GM19025 (cell line): ENCODE data around the gene S100A3.
"Not testable (repeated sequence)": the region's sequence is repeated elsewhere in the genome, so short reads cannot be mapped to it uniquely, and the experiment has no call there.

ENCODE experiments used
- ATAC-seq: cut with Tn5 transposase; IDR thresholded peaks from one replicate; pipeline ENCODE4 v1.9.1; 2021; ENCODE audit warnings: mild to moderate bottlenecking, low read depth, moderate library complexity; ENCODE audit not compliant: unreplicated experiment

S100A3 gene

DNA sequence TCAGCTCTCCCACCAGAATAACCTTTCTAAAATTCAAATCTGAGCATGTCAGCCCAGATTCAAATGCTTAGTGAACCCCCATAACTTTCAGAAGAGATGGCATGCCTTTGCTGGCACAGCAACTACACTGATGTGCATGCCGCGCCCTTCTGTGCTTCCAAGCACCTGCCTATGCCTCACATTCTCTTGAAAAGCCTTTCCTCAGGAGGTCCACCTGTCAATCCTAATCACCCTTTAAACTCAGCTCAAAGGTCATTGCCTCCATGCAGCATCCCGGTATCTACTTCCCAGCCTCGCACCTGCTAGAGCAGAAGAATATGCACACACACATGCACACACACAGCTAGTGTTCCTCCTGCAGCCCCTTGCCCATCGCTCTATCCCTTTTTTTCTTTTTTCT lies 21.8 kb upstream of the S100A3 start:
- ATAC-seq = no peak

DNA sequence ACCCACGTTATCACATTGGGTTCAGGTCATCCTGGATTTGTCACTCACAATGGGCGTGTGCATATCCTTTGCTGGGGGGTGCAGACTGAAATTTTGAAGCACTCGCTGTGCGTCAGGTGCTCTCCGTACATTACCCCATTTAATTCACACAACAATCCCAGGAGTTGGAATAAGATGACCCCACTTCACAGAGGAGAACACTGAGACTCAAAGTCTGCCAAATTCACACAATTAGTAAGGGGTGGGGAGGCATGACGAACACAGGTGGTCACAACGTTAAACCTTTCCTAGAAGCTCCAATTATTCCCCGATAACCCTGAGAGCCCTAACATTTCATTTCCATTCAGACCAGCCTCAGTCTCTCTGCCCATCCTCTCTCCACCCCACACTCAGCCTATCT lies 20.4 kb upstream of the S100A3 start:
- ATAC-seq = no peak

DNA sequence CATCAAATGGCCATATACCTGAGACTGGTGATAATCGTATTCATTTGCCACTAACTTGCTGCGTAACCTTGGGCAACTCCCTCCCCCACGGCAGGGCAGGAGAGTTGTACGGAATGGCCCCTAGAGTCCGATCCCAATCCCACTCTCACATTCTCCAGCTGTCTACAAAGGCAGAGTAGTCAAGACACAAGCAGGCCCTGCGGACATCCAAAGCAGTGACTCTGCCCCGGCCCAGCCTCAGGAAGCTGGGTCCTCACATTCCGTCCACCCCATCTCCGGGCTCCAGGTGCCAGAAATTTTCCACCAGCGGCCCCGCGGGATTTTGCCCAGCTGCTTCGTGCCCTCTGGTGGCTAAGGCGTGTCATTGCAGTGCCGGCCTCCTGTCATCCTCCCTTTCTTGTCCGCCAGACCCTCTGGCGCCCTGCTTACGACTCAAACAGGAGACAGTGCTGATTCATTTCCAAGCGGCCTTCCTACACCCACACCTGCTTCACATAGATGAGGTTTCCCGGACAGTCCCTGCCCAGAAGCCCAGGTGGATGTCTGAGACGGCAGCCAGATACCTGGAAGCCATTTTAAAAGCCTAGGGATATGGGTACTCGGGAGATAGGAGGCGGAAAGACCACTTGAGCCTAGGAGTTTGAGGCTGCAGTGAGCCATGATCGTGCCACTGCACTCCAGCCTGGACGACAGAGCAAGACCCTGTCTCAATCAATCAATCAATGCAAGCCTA lies 19.5 kb upstream of the S100A3 start:
- ATAC-seq = no peak

DNA sequence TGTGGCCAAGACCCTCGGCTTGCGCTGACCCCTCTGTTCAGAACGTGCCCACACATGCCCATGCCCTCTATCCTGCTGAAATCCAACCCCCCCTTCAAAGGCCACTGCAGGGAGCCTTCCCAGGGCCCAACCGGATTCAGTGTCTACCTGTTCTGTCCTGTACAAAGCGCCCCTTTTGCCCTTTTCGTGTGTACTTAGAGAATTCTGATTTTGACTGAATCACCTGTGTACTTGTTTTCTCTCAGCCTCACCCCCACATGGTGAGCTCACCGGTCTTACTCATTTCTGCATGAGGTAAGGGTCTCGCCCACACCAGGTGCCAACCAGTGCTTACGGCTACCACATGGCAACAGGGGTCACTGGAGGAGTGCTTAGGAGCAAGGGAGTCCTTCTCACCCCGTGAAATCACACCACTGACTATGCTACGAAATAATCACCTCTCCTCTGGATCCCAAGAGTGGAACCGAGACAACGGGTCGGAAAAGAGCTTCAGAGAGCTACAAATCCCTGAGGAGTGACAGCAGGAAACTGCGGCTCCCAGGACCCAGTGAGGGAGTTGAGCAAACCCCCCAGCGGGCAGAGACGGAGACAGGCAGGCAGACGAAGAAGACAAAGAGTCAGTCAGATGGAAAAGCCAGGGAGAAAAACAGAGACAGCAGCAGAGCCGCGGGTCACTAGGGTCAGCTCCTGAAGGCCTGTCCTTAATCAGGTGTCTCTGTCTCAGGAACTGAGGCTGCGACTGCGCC lies 18.7 kb upstream of the S100A3 start:
- ATAC-seq = no peak

DNA sequence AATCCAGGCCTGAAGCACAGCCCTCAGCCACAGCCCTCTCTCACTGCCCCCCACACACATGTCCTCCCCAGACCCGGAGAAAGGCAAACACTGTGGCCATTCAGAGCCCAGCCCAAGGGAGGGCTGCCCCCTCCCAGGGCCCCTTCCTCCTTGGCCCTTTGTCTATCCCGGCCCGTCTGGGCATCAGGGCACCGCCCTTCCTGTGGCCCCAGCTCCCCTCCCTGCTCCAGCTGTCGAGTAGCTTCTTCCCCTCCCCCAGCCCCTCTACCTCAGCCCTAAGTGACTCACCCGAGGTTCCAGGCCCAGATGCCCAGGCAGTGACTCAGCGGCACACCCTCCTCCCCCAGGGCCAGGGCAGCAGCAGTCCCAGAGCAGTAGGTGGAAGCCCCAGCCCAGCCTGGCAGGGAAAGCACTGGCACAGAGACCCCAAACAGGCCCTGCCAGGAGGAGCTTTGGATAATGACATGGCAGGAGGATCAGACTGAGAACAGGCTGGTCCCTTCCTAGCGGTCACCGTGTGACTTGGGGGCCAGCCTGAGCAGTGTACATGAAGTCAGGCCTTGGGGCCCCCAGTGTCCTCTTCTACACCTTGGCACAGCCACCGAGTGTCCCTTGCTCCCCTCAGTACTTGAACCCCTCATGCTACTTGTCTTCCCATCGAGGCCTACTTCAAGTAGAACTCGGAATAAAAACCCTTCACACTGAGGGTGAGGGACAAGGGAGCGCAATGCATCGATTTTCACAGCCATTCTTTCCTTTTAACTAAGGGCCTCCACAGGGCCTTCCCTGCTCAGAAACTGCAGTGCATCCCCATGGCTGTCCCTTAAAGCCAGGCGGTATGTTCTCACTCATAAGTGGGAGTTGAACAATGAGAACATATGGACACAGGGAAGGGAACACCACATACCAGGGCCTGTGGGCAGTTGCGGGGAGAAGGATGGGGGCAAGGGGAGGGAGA lies 17.6 kb upstream of the S100A3 start:
- ATAC-seq = peak; percentile 40

DNA sequence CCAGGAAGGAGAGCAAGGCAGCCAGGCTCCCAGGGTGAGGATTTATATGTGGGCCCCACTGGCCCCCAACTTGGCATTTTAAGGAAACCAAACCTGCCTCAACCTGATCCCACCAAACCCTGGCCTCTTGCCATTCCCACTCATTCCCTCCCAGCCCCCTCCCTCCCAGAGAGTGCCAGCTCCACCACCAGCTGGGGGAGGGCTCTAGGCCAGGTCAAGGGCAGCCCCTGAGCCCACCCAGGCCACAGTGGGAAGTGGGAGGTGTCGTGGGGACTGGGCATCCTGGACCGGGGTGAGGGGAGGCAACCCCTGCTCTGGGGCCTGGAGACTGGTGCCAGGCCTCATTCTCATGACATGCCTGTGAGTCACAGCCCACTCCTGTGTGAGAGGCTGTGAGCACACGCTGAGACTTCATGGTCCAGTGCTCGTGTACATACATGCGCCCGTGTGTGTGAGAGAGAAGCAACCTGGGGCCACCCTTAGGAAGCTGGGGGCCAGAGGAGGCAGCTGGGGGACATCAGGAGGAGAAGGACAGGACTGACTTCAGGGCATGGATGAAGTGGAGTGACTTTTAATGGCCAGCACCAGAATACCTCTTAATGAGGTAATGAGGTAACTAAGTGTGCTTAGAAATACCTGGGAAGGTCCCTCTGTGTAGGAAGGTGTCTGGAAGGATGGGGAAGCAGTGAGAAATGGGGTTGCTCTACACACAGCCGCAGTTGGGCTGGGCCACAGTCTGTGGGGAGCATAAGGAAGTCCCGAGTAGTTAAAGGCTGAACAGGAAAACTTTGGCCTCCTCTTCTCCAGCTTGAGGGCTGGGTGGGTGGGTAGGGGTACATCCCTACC lies 16.7 kb upstream of the S100A3 start, which contains the start of gene S100A2:
TSS of gene S100A2 (minus strand) at position 316 of the 846 bp plus-strand sequence. CDS start 1,967 bp downstream, outside the sequence.
- ATAC-seq = no peak

DNA sequence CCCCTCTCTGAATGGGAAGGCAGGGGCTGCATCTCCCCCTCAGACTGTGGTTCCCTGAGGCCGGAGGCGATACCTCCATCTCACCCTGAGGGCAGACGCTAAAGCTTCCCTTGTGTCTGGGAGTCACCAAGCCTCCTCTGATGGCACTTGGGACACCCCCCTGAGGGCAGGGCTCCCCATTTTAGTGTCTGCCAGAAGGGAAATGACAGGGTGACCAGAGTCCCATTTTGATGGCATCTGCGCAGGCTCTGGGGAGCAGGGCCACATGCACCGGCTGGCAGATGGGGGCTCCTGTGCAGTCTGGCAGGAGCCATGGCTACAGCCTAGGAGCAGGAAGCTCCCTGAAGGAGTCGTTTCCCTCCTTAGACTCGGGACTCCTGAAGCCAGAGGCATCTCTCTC lies 14.9 kb upstream of the S100A3 start:
- ATAC-seq = no peak

DNA sequence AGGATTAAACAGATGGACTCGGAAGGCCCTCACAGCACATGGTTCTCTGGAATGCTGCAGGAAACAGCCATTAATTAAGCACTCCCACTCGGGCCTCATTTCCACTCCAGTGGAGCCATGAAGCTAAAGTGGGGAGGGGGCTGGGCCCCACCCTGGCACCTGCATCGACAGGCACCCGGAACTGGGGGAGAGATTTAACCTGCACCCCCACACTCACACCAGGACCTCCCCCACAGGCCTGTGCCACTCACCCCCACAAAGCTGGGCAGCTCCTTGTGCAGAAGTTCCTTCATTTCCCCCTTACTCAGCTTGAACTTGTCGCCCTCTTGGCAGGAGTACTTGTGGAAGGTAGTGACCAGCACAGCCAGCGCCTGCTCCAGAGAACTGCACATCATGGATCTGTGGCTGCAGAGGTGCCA lies 14.4 kb upstream of the S100A3 start:
- no peak for ATAC-seq

DNA sequence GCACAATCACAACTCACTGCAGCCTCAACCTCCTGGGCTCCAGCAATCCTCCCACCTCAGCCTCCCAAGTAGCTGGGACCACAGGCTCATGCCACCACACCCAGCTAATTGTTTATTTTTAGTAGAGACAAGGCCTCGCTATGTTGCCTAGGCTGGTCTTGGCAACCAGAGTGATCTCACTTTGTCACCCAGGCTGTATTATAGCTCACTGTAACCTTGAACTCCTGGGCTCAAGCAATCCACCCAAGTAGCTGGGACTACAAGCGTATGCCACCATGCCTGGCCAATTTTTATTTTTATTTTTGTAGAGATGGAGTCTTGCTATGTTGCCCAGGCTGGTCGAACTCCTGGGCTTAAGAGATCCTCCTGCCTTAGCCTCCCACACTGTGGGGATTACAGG lies 13.0 kb upstream of the S100A3 start:
- ATAC-seq = not testable (repeated sequence)

DNA sequence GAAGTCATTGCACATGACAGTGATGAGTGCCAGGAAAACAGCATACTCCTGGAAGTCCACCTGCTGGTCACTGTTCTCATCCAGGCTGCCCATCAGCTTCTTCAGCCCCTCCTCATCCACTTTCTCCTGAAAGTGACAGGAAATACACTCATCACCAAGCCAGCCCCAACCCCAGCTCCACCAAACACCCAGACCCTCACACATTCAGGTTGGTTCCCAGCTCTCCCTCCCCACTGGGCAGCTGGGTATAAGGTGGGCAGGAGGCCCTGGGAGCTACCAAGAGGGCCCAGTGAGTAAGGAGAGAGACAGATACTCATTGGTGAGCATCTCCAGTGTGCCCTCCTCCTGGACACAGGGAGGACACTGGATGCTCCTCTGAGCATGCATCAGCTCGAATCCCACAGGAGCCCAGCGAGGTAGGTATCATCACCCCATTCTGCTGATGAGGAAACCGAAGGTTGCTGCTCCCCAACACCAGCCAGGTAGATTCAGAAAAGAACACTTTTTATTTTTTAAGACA lies 12.5 kb upstream of the S100A3 start:
- no peak for ATAC-seq

DNA sequence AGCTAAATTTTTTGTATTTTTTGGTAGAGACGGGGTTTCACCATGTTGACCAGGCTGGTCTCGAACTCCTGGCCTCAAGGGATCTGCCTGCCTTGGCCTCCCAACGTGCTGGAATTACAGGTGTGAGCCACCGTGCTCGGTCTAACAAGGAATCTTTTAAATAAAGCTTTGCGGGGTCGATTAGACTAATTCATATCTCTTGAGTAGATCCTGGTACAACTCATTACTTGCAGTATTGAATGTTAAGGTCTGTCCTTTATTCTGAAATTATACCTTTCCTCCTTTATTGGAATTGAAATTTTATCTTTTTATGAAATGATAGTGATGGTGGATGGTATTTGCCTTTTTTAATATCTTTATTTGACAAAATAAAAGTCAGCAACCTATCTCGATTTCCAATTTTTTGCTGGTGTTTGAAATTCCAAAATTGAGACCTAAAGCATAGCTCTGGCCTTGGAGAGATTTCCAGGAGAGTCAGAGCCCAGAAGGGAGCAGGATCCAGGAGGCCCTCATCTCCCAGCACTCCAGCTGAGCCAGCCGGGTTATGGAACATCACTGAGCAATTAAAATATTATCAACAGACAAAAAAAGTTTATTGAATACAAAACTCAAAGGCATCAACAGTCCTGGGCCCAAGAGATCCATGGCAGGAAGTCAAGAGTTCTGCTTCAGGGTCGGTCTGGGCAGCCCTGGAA lies 11.9 kb upstream of the S100A3 start:
- no peak for ATAC-seq

DNA sequence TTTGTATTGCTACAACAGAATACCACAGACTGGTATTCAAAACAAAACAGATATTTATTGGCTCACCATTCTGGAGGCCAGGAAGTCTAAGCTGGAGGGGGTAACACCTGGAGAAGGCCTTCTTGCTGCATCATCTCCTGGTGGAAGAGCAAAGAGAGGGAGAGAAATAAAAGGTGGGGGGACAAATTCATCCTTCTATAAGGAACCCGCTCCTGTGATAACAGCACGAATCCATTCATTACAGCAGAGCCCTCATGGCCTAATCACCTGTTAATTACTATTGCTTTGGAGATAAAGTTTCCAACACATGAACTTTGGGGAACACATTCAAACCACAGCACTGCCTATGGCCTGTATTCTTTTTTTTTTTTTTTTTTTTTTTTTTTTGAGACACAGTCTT lies 11.2 kb upstream of the S100A3 start:
- no peak for ATAC-seq

DNA sequence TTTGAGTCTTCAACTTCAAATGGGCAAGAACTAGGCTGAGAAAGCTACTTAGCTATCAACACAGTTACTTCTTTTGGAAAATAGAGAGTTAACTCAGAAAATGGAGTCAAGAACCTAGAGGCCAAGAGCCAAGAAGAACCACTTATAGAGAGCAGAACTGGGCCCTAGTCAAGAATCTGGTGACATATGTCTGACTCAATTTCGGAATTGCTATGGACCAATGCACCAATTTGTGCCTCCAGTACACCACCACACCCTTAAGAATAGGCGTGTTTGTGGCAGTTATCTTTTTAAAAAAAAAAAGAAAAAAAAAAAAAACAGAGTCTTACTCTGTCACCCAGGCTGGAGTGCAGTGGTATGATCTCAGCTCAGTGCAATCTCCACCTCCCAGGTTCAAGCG lies 8.8 kb upstream of the S100A3 start:
- no peak for ATAC-seq

DNA sequence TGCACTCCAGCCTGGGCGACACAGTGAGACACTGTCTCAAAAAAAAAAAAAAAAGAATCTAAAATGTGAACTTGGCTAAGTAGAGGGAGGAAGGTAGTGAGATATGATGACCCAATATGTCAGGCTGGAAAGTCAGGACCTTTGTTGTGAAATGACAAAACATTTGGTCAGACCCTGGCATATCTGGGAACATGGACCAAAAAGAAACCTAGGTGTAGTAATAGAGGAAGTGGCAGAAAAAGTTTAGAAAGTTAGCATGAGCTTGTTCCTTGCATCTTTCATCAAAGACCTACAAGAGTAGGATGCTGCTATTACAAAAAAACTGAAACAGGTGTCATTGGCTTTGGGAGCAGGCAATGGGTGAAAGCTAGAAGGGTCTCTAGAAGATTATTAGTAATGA lies 7.3 kb upstream of the S100A3 start:
- ATAC-seq = no peak

DNA sequence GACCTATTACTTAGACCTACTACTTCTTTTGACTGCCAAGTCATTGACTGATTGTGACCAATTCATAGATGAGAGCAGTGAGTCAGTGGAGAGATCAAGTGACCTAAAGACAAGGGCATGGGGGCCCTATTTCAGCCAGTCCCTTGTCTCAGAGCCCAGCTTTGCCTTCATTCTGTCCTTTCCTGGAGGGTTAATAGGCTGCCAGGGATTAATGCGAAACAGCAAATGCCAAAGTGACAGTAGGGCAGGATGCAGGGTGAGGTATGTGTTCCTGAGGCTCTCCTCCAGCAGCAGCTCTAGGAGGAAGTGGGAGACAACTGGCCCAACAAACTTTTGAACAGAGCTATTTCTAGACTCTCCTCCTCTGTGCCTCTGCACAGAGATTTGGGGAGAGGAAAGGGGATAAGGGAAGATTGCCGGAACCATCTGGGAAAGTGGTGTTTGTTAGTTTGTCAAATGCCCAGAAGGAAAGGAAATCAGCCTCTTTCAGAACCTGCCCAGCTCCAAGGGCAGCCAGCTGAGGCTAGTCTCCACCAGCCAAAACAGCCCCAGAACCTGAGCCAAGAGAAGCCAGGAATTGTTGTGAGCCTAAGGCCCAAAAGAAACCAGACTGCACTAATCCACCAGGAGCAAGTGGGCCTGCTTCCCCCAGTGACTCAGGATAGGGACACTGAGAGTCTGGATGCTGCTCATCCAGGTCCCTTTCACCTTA lies 4.9 kb upstream of the S100A3 start:
- ATAC-seq = no peak

DNA sequence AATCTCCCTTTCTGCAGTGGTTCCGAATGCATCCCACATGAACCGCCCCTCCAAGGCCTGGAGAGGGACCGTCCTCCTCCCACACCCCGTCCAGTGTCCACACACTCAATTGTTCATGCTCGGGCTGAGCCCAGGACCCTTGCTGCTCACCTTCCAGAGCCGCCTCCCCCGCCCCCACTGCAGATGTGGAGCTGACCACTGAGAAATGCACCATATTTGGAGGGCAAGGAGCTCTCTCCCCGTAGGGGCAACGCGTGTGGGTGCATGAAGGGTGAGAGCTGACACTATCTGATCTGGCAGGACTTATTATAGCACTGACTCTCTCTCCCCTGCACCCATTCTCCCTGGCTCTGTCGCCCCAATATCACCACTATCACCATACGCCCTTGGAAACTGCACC lies 4.0 kb upstream of the S100A3 start:
- no peak for ATAC-seq

DNA sequence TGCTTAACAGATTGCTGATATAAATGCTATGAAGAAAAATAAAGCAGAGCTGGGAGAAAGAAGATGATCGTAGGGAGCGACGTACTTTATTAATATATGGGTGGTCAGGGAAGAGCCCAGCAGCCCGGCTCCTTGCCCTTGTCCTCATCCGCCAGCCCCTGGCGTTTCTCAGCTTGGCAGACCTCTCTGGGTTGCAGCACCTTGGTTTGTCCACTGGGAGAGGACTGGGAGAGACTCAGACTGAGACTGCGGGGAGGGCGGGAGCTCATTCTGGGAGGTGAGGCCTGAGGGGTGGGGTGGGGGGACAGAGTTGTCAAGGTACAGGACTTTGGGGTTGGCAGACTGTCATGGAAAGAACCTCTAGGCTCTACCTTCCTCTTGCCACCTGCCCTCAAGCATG lies 3.3 kb upstream of the S100A3 start:
- no peak for ATAC-seq

DNA sequence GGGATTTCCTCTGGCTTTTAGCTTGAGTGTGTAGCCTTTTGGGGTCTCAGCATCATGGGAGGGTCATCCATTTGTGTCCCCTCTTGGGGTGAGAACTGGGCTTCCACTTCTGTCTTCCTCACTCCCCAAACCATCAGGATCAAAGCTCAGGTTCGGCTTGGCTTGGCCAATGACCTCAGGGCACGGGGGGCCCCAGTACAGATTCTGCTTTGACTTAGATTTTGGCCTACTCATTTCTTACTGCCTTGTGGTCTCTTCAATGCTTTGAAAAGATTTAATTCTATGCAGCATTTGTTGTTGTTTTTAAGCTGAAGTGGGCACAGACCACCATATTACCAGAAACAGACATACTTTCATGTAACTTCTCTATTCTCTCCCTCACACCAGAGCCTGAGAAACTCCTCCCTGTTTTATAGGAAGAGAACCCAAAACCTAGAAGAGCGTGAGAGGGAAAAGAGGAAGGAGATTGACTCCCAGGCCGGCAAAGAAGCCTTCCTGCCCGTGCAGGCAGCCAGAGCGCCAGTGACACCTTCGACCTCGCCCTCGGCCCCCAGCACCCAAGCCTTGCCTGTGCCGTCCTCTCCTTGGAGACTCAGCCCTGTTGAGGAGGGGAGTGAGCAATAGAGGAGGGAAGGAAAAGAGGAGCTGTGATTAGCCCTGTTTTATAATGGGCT lies 1.9 kb upstream of the S100A3 start:
- no peak for ATAC-seq
